HG03575 (cell line): ENCODE data around the gene SLC6A2.

Experiments
- ATAC-seq: cut with Tn5 transposase; IDR thresholded peaks from one replicate; pipeline ENCODE4 v1.9.1; 2021; ENCODE audit not compliant: unreplicated experiment, insufficient number of reproducible peaks, low FRiP score; ENCODE audit errors: extremely low read depth

SLC6A2 gene

DNA sequence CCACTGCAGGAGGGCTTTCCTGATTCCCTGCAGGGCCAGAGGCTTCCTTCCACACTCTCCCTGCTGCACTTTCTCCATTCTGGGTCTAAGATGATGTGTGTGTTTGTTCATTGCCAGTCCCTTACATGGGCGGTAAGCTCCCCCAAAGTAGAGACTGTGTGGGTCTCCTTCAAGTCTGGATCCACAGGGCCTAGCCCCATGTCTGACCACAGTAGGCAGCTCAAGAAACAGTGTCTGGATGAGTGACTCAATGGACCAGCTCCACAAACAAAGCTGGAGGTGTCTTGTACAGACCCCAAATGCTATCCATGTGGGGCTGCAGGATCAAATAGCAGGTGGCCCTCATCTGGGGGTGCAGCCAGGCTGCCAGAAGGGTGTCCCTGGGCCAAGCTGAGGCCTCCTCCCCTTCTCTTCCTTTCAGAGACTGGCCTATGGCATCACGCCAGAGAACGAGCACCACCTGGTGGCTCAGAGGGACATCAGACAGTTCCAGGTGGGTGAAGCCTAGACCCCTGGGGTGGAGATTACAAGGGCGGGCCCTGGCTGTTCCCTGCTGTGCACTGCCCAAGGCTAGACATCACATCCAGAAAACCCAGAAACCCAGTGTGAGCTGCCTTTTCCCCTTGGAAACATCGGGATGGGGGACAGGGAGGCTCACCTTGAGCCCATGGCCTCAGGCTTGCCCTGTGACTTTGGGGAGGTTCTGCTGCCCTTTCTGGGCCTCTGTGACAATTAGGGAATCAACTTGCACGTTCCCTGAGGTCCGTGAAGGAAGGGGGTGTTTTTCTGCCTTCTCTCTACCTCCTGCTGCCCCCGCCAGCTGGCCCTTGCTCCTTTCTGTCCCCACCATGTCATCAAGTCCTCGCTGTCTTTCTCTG, 45.9 kb downstream of the SLC6A2 start:
- ATAC-seq: no peak

DNA sequence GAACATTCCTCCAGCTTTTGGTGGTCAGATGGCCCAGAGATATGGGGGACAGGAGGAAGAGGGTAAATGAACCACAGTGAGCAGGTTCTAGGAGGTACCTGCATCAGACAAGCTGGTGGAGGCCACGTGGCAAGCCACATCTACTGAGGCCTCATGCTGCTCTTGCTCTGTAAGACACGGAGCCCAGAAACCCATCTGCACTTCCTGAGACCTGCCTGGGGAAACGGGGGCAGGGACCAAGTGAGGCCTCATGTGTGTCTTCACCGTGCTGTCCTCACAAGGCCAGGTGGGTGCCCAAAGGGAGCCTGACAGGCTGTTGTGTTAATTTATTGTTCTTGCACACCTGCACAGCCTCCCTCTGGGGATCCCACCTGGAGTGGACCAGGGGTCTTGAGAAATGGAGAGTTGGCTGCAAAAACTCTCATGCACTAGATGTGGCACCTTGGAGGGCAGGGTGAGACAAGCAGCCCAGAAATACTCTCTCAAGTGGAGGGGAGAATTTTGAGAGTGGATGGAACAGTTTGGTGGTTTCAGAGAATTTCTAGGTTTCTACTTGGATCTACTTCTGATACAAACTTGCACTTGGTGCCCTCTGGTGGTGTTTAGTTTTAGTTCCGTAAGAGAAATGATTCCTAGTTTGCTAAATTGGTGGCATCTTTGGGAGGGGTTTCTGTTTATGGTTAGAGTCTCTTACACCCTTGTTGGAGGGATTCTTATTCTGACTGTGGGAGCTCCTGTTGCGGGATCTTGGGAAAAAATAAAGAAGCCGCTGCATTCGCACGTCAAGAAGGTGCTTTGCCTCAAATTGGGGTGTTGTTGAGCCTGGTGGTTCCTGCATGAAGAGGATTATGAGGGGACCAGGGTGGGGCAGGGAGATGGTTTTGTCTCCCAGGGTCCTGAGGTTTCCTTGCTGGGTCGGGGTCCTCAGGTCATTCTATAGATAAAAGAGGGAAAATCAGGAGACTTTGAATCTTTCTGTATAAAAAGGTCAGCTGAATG, 47.5 kb downstream of the SLC6A2 start:
- no peak for ATAC-seq

DNA sequence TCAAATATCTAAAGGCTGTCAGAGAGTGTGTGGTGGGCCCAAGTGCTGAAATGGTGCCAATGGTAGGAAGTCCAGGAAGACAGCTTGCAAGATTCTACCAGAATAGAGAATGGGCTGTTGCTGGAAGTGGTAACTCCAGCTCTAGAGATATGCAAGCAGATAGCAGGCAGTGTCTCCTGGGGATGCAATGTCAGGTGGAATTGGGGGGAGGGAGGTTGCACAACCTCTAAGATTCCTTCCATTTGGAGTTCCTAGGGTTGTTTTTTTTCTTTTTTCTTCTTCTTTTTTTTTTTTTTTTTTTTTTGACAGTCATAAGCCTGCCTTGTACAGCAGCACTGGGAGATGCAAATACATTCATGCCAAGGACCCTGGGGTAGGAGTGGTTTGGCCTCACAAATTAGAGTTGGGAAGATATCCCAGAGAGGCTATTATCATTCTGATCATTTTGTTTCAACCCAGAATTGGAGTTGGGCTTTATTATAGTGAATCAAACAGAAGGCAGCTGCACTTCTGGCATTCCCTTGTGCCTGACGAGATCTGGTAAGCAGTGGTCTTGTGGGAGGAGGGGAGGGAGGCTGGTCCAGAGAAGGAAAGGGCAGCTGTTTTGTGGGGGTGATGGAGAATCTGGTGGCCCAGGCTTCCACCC, 51.1 kb downstream of the SLC6A2 start:
- ATAC-seq: no peak

- no peak for ATAC-seq
These were observed 54.0 kb downstream of the SLC6A2 start for GRCh38 chr16:55709801-55710200.

- no peak for ATAC-seq
These were observed 54.7 kb downstream of the SLC6A2 start for GRCh38 chr16:55710466-55710865.

- ATAC-seq: no peak
These were observed 56.4 kb downstream of the SLC6A2 start for GRCh38 chr16:55711959-55712876.

DNA sequence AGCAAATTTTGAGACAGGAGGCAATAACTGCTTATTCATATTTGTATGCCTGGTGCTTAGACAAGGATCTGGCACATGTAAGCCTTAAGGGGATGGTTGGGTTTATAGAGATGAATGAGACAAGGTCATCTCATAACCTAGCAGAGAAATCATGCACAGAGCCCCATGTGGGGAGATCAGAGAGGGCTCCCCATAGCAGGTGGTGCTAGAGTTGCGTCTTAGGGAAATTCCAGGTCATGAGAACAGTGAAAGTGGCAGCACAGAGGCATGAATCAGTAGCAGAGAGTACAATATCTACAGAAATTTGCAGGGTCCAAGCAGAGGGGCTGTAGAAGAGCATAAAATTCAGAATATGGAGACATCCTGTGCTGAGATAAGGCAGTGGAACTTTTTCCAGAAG, 57.3 kb downstream of the SLC6A2 start:
- no peak for ATAC-seq

- ATAC-seq: no peak
These were observed 61.5 kb downstream of the SLC6A2 start for GRCh38 chr16:55717326-55717725.

DNA sequence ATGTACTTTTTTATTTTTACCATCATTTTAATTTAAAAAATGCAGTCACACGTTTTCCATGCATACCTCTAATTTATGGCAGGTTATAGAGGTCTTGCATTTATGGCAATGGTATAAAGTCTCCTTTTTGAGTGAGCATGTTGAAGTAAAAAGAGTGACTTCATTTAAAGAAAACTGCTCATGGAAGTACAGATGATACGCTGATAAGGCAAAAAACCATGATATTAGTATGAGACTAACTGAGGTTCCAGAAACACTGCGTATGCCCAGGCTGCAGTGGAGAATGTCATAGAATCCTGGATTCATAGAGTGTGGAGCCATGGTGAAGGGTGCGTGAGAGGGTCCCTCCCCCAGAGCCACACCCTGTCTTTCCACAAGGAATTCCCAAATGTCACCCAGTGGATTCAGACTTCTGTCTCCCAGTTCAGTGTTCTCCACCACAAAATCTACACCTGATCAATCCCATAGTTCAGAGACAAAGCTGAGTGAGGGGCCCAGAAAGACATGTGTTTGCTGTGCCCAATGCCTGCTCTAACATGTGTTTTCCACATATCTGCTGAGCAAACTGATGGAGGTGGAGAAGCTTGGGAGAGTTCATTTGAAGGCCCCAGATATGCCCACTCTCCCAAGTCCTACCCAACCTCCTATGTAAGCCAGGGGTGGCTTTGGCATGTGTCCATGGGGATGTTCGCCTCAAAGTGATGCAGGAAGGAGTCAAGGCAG, 69.4 kb downstream of the SLC6A2 start:
- ATAC-seq: no peak

DNA sequence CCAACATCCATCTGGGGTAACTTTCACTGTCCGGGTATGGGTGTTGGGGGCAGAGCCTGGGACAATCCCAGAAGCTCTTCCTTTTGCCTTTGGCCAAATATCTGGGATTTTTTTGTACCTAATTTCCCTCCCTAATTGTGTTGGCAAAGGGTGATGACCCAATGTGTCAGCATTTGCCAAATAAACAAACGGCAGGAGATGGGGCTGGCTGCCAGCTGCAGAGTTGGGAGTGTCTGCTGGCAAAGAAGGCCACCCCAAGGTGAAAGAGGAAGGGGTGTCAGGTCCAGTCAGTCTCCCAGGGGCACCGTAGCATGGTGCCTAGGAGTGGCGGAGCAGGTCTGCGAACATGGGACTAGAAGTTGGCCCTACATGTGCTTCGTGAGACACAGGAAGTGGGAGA, 73.0 kb downstream of the SLC6A2 start:
- ATAC-seq: no peak

GRCh38 chr16:55730115-55730514, 74.3 kb downstream of the SLC6A2 start:
- ATAC-seq: no peak

DNA sequence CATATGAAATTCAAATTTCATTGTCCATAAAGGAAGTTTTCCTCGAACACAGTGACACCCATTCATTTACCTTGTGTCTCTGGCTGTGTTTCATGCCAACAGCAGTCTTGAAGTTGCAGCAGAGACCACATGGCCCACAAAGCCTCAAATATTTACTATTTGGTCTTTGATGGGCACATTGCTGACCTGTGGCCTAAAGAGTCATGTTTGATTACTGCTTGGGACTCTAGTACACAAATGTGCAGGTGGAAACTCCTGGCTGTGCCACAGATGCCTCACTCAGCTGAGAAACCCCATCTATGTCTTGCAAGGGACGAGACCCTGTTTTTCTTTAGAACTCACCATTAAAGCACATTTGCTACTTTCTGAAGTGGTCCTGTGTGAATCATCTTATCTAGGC, 76.7 kb downstream of the SLC6A2 start:
- ATAC-seq: no peak

GRCh38 chr16:55734665-55735064, 78.9 kb downstream of the SLC6A2 start:
- no peak for ATAC-seq

DNA sequence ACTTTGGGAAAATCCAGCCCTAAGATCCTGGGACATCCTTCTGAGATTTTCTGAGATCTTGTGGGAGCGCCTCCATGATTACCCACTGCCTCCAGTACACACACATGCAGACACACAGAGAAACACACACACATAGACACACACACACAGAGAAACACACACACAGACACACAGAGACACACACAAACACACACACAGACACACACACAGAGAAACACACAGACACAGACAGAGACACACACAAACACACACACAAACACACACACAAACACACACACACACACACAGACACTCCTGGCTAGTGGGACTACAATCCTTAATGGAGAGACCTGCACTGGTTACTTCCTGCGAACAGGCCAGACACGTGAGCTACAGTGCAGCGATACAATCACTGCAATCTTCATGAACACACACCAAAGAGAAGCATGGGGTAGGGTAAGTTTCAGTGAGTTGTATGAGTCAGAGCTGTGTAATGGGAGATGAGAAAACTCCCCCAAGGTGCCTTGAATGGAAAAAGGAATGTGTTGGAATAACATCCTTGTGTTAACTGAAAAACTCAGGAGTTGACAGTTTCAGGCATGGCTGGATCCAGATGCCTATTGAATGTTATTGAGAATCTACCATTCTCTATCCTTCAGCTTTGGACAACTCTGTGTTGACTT, 79.5 kb downstream of the SLC6A2 start:
- no peak for ATAC-seq

- no peak for ATAC-seq
These were observed 80.9 kb downstream of the SLC6A2 start for GRCh38 chr16:55736671-55737070.

- ATAC-seq: no peak
These were observed 81.5 kb downstream of the SLC6A2 start for GRCh38 chr16:55737318-55737717.

- ATAC-seq: no peak
These were observed 82.2 kb downstream of the SLC6A2 start for GRCh38 chr16:55737966-55738365.
